Osteocyte (in vitro differentiated cells): Measurements from ENCODE around the gene IGIP. TPM values are rescaled to one million over a fixed set of nuclear protein-coding genes. Genes with fewer than 3 reads are reported as not detected.
A peak's percentile ranks its signal among the peaks of the same experiment; 100 is the strongest.

Source experiments
- DNase-seq: peaks from one replicate; pipeline ENCODE4 v3.0.0; 2021; ENCODE audit warnings: mixed read lengths; ENCODE audit not compliant: unreplicated experiment; ENCODE audit errors: extremely low spot score
- H3K27ac Mint-ChIP-seq: one replicate; pipeline ENCODE4 v1.8.0; 2021; ENCODE audit warnings: mild to moderate bottlenecking, mixed read lengths; ENCODE audit not compliant: unreplicated experiment
- H3K27me3 Mint-ChIP-seq: one replicate; pipeline ENCODE4 v1.8.0; 2021; ENCODE audit warnings: mixed read lengths; ENCODE audit not compliant: unreplicated experiment
- H3K36me3 Mint-ChIP-seq: one replicate; pipeline ENCODE4 v1.8.0; 2021; ENCODE audit warnings: mixed read lengths; ENCODE audit not compliant: unreplicated experiment
- H3K4me1 Mint-ChIP-seq: one replicate; pipeline ENCODE4 v1.8.0; 2021; ENCODE audit warnings: mixed read lengths; ENCODE audit not compliant: unreplicated experiment
- H3K4me3 Mint-ChIP-seq: one replicate; pipeline ENCODE4 v1.8.0; 2021; ENCODE audit warnings: mild to moderate bottlenecking, moderate library complexity, mixed read lengths; ENCODE audit not compliant: unreplicated experiment
- H3K9me3 Mint-ChIP-seq: one replicate; pipeline ENCODE4 v1.8.0; 2021; ENCODE audit warnings: mixed read lengths; ENCODE audit not compliant: unreplicated experiment
- total RNA-seq: library from RNA; stranded (reverse); gene quantifications from 2 replicates; pipeline ENCODE4 v1.2.1, GENCODE V29; 2021
- TF ChIP-seq, protein P1 (sequence below): fragments of 200-600 bp; sonication (generic); IDR thresholded peaks from 2 replicates; pipeline ENCODE4 v1.5.0; 2021; ENCODE audit warnings: antibody characterized with exemption, mild to moderate bottlenecking, moderate library complexity

Gene IGIP
- total RNA-seq, 1 donor from 2014 or later: 4.3 TPM

GRCh38 chr5:140133514-140134167 lies 7.9 kb downstream of the IGIP start:
- Mint-ChIP-seq H3K27me3 (no peaks in the 10 kb centered on the region), H3K27ac (no peak overlapping the region), H3K4me3 (no peak overlapping the region), H3K4me1 (peaks cover 8% of the 10 kb centered on the region), H3K9me3 (no peaks in the 10 kb centered on the region), H3K36me3 (no peaks in the 10 kb centered on the region)
- TF ChIP-seq, protein P1, sequence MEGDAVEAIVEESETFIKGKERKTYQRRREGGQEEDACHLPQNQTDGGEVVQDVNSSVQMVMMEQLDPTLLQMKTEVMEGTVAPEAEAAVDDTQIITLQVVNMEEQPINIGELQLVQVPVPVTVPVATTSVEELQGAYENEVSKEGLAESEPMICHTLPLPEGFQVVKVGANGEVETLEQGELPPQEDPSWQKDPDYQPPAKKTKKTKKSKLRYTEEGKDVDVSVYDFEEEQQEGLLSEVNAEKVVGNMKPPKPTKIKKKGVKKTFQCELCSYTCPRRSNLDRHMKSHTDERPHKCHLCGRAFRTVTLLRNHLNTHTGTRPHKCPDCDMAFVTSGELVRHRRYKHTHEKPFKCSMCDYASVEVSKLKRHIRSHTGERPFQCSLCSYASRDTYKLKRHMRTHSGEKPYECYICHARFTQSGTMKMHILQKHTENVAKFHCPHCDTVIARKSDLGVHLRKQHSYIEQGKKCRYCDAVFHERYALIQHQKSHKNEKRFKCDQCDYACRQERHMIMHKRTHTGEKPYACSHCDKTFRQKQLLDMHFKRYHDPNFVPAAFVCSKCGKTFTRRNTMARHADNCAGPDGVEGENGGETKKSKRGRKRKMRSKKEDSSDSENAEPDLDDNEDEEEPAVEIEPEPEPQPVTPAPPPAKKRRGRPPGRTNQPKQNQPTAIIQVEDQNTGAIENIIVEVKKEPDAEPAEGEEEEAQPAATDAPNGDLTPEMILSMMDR: no peak
- no peak for DNase-seq

- H3K27me3 Mint-ChIP-seq: no peaks in the 10 kb centered on the region
- H3K4me1 Mint-ChIP-seq: peaks cover 8% of the 10 kb centered on the region
- H3K27ac Mint-ChIP-seq: no peak overlapping the region
These were observed 8.7 kb downstream of the IGIP start for GRCh38 chr5:140134277-140134935.

DNA sequence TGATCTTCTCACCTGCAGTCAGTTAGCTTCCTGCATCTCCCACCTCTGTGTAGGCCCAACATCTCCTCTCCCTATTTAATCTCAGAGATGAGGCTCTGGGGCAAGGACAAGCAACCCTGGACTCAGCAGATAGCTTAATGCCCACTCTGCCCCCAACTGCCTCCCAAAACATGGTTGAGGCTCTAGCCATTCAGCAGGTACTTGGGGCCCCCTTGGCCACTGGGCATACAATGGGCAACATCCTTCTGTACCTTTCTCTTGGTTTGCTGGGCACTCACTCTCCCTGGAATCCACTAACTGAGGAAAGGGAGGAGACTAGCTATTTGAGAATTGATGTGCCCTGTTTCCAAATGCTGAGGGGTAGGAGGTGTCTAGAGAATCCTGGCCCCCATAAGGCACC lies 9.4 kb downstream of the IGIP start:
- Mint-ChIP-seq H3K4me3 (no peak overlapping the region), H3K9me3 (peaks cover 10% of the 10 kb centered on the region), H3K36me3 (no peaks in the 10 kb centered on the region), H3K27me3 (no peaks in the 10 kb centered on the region), H3K27ac (no peak overlapping the region), H3K4me1 (peaks cover 8% of the 10 kb centered on the region)
- DNase-seq: peak; percentile 63
- TF ChIP-seq, protein P1: no peak

More at GRCh38 chr5:140134277-140134935, 8.7 kb downstream of the IGIP start:
- DNase-seq: no peak
- H3K4me3 Mint-ChIP-seq: no peak overlapping the region
- TF ChIP-seq, protein P1: no peak
- H3K36me3 Mint-ChIP-seq: no peaks in the 10 kb centered on the region
- H3K9me3 Mint-ChIP-seq: peaks cover 6% of the 10 kb centered on the region

- Mint-ChIP-seq H3K36me3 (no peaks in the 10 kb centered on the region), H3K27me3 (peaks cover 3% of the 10 kb centered on the region), H3K27ac (no peak overlapping the region), H3K9me3 (peaks cover 10% of the 10 kb centered on the region), H3K4me1 (peaks cover 8% of the 10 kb centered on the region), H3K4me3 (no peak overlapping the region)
- DNase-seq: peak; percentile 13
- TF ChIP-seq, protein P1: no peak
These were observed 10.9 kb downstream of the IGIP start for GRCh38 chr5:140136624-140137023.

GRCh38 chr5:140140435-140140834 lies 14.7 kb downstream of the IGIP start:
- H3K4me3 Mint-ChIP-seq: no peak overlapping the region
- no peak overlapping the region for H3K27ac Mint-ChIP-seq
- no peaks in the 10 kb centered on the region for H3K36me3 Mint-ChIP-seq
- peaks cover 10% of the 10 kb centered on the region for H3K9me3 Mint-ChIP-seq
- TF ChIP-seq, protein P1: no peak
- H3K4me1 Mint-ChIP-seq: peaks cover 5% of the 10 kb centered on the region
- DNase-seq: peak; percentile 23
- peaks cover 3% of the 10 kb centered on the region for H3K27me3 Mint-ChIP-seq
